Breast epithelium (tissue), 4 donors: ENCODE measurements around the gene ZNF547. TPM values are rescaled to one million over a fixed set of nuclear protein-coding genes. Genes with fewer than 3 reads are reported as not detected.

ENCODE experiments used
- DNase-seq, 2 donors: peaks; one replicate each; pipeline ENCODE4 v3.0.0-alpha.2; 2019; ENCODE audit warnings: low spot score in 2 of 2
- H3K27ac ChIP-seq, 2 donors: fragments of 200-600 bp; sonication (generic) in 1 of 2; one replicate each; pipeline ENCODE4 v1.5.1; 2016 to 2019; ENCODE audit warnings: mild to moderate bottlenecking in 1 of 2
- H3K27me3 ChIP-seq, 2 donors: fragments of 200-600 bp; sonication (generic) in 1 of 2; one replicate each; pipeline versions ENCODE4 v1.5.1 to v1.6.0; 2017 to 2019; ENCODE audit warnings: control low read depth in 1 of 2, mild to moderate bottlenecking in 1 of 2
- H3K36me3 ChIP-seq: fragments of 200-600 bp; one replicate; pipeline ENCODE4 v1.5.1; 2019
- H3K4me1 ChIP-seq, 2 donors: fragments of 200-600 bp; sonication (generic); one replicate each; pipeline ENCODE4 v1.5.1; 2016 to 2019; ENCODE audit warnings: control low read depth in 1 of 2
- H3K4me3 ChIP-seq, 3 donors: fragments of 200-600 bp; sonication (generic); 1 replicate in 2 of 3; 2 replicates in 1 of 3; pipeline ENCODE4 v1.5.1; 2016 to 2019; ENCODE audit warnings: mild to moderate bottlenecking in 3 of 3, moderate library complexity in 2 of 3
- H3K9me3 ChIP-seq, 2 donors: fragments of 200-600 bp; sonication (generic) in 1 of 2; one replicate each; pipeline ENCODE4 v1.5.1; 2016 to 2019; ENCODE audit warnings: control low read depth in 1 of 2
- CTCF ChIP-seq, 3 donors: fragments of 450-650 bp; IDR thresholded peaks; one replicate each; pipeline ENCODE4 v1.5.1; 2016 to 2017; ENCODE audit warnings: antibody characterized with exemption in 3 of 3, mild to moderate bottlenecking in 3 of 3, moderate library complexity in 3 of 3
- POLR2A ChIP-seq: fragments of 450-650 bp; IDR thresholded peaks from one replicate; pipeline ENCODE4 v1.6.1; 2016; ENCODE audit warnings: antibody characterized with exemption, mild to moderate bottlenecking, moderate library complexity
- POLR2AphosphoS5 ChIP-seq, 3 donors: sonication (generic); formaldehyde crosslinking; IDR thresholded peaks; one replicate each; pipeline ENCODE4 v1.6.1; 2017; ENCODE audit warnings: antibody characterized with exemption in 3 of 3
- intact Hi-C: fragments of 100-400 bp; cut with DNase I; formaldehyde crosslinking; loops from one replicate; pipeline ENCODE4 v1.15.1; 2023; ENCODE audit warnings: low total_unique reads
- total RNA-seq, 3 donors: library from RNA; depleted of rRNA; stranded (reverse); fragments of >200 nt; gene quantifications; one replicate each; pipeline ENCODE4 v1.1.0, GENCODE V29; 2016

The ZNF547 gene
- total RNA-seq, 3 donors from 2014 or later = 1.6 to 3.8 (median 2.4) TPM

DNA sequence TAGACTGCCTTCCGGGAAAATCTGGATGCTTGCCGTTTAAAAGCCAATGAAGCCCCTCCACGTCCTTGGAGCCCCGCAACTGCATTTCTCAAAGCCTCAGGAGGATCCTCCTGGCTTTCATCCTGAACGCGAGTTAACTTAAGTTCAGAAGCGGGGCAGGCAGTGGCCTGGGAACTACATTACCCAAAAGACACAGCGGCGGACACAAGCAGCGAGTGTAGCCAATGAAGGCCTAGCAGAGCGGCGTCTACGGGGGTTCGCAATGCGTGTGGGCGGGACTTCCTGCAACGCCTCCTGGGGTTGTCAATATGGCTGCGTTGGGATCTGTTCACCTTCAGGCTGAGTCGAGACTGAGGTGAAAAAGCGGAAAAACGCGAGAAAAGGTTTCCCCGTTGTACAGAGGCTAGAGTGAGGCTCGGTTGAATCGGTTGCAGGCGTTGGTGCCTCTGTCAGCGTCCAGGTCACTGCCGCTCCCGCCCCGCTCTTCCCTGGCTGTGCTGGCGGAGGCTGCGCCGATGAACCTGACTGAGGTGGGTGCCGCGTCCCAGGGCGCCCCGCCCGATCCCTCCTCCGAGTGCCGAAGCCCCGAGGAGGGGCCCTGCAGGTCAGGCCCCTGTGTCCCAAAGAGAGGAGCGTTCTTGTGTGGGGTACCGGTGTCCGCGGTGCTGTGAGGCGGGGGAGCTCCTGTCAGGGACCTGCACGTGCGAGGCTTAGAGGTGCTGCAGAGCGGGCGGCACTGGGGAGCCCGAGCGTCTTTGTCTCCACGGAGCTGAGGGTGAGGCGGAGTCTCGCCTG, 47.7 kb downstream of the ZNF547 start, which contains the start of gene ZNF17:
Gene ZNF17 (plus strand): TSS at position 285 of the 795 bp plus-strand sequence. CDS start 2,455 bp downstream, outside the sequence.
- DNase-seq = peak; percentile 91 to 92
- no peak for TF ChIP-seq CTCF (IDR thresholded peaks at IDR 0.05)
- peak; percentile 21 to 43 (median 25) for TF ChIP-seq POLR2AphosphoS5 (IDR thresholded peaks at IDR 0.05)
- peak within 1 kb of the TSS; percentile 73 to 76 for H3K27ac ChIP-seq
- H3K9me3 ChIP-seq = peaks cover 0 to 24% of the 10 kb centered on the region in 2 donors
- H3K4me1 ChIP-seq = peaks cover 4 to 5% of the 10 kb centered on the region in 2 donors
- no peaks in the 10 kb centered on the region for H3K27me3 ChIP-seq
- intact Hi-C loops = no loop called here
- H3K36me3 ChIP-seq = peaks cover 5% of the 10 kb centered on the region
- H3K4me3 ChIP-seq = peak within 1 kb of the TSS; percentile 90 to 99 (median 93)

- no peak for DNase-seq
These were observed 56.1 kb downstream of the ZNF547 start for GRCh38 chr19:57419439-57419838.

GRCh38 chr19:57421037-57421436, 57.7 kb downstream of the ZNF547 start:
- Histone ChIP-seq H3K27ac (no peak overlapping the region), H3K4me3 (no peak overlapping the region), H3K36me3 (peaks cover 26% of the 10 kb centered on the region), H3K27me3 (no peaks in the 10 kb centered on the region), H3K4me1 (no peaks in the 10 kb centered on the region), H3K9me3 (peaks cover 85 to 86% of the 10 kb centered on the region in 2 donors)
- intact Hi-C loops = no loop called here
- TF ChIP-seq CTCF (IDR thresholded peaks at IDR 0.05) (no peak), POLR2A (no peak), POLR2AphosphoS5 (IDR thresholded peaks at IDR 0.05) (no peak)
- DNase-seq = no peak

More at GRCh38 chr19:57419439-57419838, 56.1 kb downstream of the ZNF547 start:
- intact Hi-C loops = no loop called here
- no peak for TF ChIP-seq POLR2AphosphoS5 (IDR thresholded peaks at IDR 0.05)
- no peak for TF ChIP-seq CTCF (IDR thresholded peaks at IDR 0.05)
- no peak for TF ChIP-seq POLR2A
- H3K4me1 ChIP-seq = no peaks in the 10 kb centered on the region
- no peaks in the 10 kb centered on the region for H3K27me3 ChIP-seq
- peaks cover 73 to 88% of the 10 kb centered on the region in 2 donors for H3K9me3 ChIP-seq
- peaks cover 26% of the 10 kb centered on the region for H3K36me3 ChIP-seq
- no peak overlapping the region for H3K4me3 ChIP-seq
- no peak overlapping the region for H3K27ac ChIP-seq

Other genes with a start within 250 kb of the ZNF547 start
- not detected for gene USP29, start 243.6 kb upstream of the ZNF547 start, total RNA-seq
- gene ZIM3, start 218.3 kb upstream of the ZNF547 start, total RNA-seq = not detected
- not detected for gene DUXA, start 196.1 kb upstream of the ZNF547 start, total RNA-seq
- 10 to 100 TPM; 29.2 to 66.2 (median 47.4) TPM for gene ZNF264, start 172.1 kb upstream of the ZNF547 start, total RNA-seq
- 1 to 10 TPM in 2 of 3 donors, under 1 TPM in 1; 0.64 to 3.4 (median 1.3) TPM for gene AURKC, start 132.5 kb upstream of the ZNF547 start, total RNA-seq
- 10 to 100 TPM; 17.0 to 29.9 (median 19.8) TPM for gene ZNF805, start 122.9 kb upstream of the ZNF547 start, total RNA-seq
- gene ZNF460, start 83.1 kb upstream of the ZNF547 start, total RNA-seq = 100 to 1,000 TPM in 1 of 3 donors, 10 to 100 TPM in 2; 70.2 to 123 (median 88.5) TPM
- gene ZNF543, start 43.1 kb upstream of the ZNF547 start, total RNA-seq = 10 to 100 TPM in 1 of 3 donors, 1 to 10 TPM in 2; 6.7 to 14.8 (median 8.5) TPM
- 10 to 100 TPM in 1 of 3 donors, 1 to 10 TPM in 2; 7.5 to 13.6 (median 8.2) TPM for gene ZNF304, start 12.3 kb upstream of the ZNF547 start, total RNA-seq
- 10 to 100 TPM; 16.7 to 23.2 (median 20.2) TPM for gene TRAPPC2B, start within 50 bp of the ZNF547 start, total RNA-seq
- 10 to 100 TPM; 23.6 to 34.5 (median 31.8) TPM for gene ZNF548, start 26.3 kb downstream of the ZNF547 start, total RNA-seq
- 10 to 100 TPM; 10.5 to 22.0 (median 11.2) TPM for gene ZNF17, start 47.6 kb downstream of the ZNF547 start, total RNA-seq
- 10 to 100 TPM in 1 of 3 donors, 1 to 10 TPM in 2; 3.4 to 11.1 (median 8.5) TPM for gene ZNF749, start 71.8 kb downstream of the ZNF547 start, total RNA-seq
- 1 to 10 TPM in 2 of 3 donors, under 1 TPM in 1; 0.96 to 2.5 (median 2.0) TPM for gene VN1R1, start 93.6 kb downstream of the ZNF547 start, total RNA-seq
- gene ZNF772, start 114.0 kb downstream of the ZNF547 start, total RNA-seq = 10 to 100 TPM in 2 of 3 donors, 1 to 10 TPM in 1; 8.5 to 26.9 (median 19.7) TPM
- gene ZNF419, start 124.2 kb downstream of the ZNF547 start, total RNA-seq = 10 to 100 TPM; 10.2 to 13.0 (median 12.5) TPM
- 10 to 100 TPM in 2 of 3 donors, 1 to 10 TPM in 1; 9.3 to 26.2 (median 12.8) TPM for gene ZNF773, start 136.4 kb downstream of the ZNF547 start, total RNA-seq
- 10 to 100 TPM in 1 of 3 donors, 1 to 10 TPM in 2; 3.7 to 11.6 (median 7.9) TPM for gene ZNF549, start 163.8 kb downstream of the ZNF547 start, total RNA-seq
- gene ZNF550, start 196.3 kb downstream of the ZNF547 start, total RNA-seq = 10 to 100 TPM in 2 of 3 donors, 1 to 10 TPM in 1; 5.4 to 15.5 (median 15.1) TPM
- 1 to 10 TPM; 2.7 to 6.4 (median 6.2) TPM for gene ZNF416, start 215.4 kb downstream of the ZNF547 start, total RNA-seq
- gene ZIK1, start 220.6 kb downstream of the ZNF547 start, total RNA-seq = 1 to 10 TPM; 2.2 to 8.9 (median 6.9) TPM
- 1 to 10 TPM; 2.9 to 6.9 (median 5.3) TPM for gene ZNF530, start 236.3 kb downstream of the ZNF547 start, total RNA-seq